ENCODE data around the gene MRGPRX2. TPM values are rescaled to one million over a fixed set of nuclear protein-coding genes. Genes with fewer than 3 reads are reported as not detected.

The MRGPRX2 gene
- total RNA-seq, 1 donor from 2014 or later = 0.51 TPM

GRCh38 chr11:19101796-19102520 is 41.4 kb upstream of the MRGPRX2 start:
- no peak for TF ChIP-seq CTCF (IDR thresholded peaks at IDR 0.05; ENCODE audit: unreplicated experiment)

DNA sequence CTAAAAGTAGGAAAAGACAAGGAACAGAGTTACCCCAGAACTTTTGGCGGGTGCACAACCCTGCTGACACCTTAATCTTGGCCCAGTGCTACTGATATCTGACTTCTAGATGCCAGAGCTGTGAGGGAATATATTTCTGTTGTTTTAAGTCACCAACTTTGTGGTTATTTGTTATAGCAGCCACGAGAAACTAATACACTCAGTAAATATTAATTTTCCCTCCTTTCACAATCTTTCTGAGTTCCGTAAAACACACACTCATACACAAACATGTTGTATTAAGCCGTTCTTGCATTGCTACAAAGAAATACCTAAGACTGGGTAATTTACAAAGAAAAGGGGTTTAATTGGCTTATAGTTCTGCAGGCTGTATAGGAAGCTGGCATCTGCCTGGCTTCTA is 40.4 kb upstream of the MRGPRX2 start:
- peaks cover 8% of the 10 kb centered on the region for H3K4me1 Mint-ChIP-seq (ENCODE audit: unreplicated experiment)
- no peak overlapping the region for H3K27ac Mint-ChIP-seq (ENCODE audit: unreplicated experiment)
- no peaks in the 10 kb centered on the region for H3K27me3 Mint-ChIP-seq (ENCODE audit: unreplicated experiment)
- H3K36me3 Mint-ChIP-seq (ENCODE audit: low read depth, unreplicated experiment) = no peaks in the 10 kb centered on the region
- no peaks in the 10 kb centered on the region for H3K9me3 Mint-ChIP-seq (ENCODE audit: unreplicated experiment)
- DNase-seq (ENCODE audit: low spot score) = no peak
- H3K4me3 Mint-ChIP-seq (ENCODE audit: unreplicated experiment) = no peak overlapping the region
- TF ChIP-seq CTCF (IDR thresholded peaks at IDR 0.05; ENCODE audit: unreplicated experiment) = no peak

More at GRCh38 chr11:19101796-19102520, 41.4 kb upstream of the MRGPRX2 start:
- Mint-ChIP-seq H3K27ac (ENCODE audit: unreplicated experiment) (no peak overlapping the region), H3K27me3 (ENCODE audit: unreplicated experiment) (no peaks in the 10 kb centered on the region), H3K9me3 (ENCODE audit: unreplicated experiment) (no peaks in the 10 kb centered on the region), H3K4me3 (ENCODE audit: unreplicated experiment) (no peak overlapping the region), H3K4me1 (ENCODE audit: unreplicated experiment) (peaks cover 8% of the 10 kb centered on the region), H3K36me3 (ENCODE audit: low read depth, unreplicated experiment) (no peaks in the 10 kb centered on the region)
- DNase-seq (ENCODE audit: low spot score) = no peak

GRCh38 chr11:19099093-19099492 is 38.6 kb upstream of the MRGPRX2 start:
- Mint-ChIP-seq H3K27ac (ENCODE audit: unreplicated experiment) (no peak overlapping the region), H3K9me3 (ENCODE audit: unreplicated experiment) (no peaks in the 10 kb centered on the region), H3K27me3 (ENCODE audit: unreplicated experiment) (no peaks in the 10 kb centered on the region), H3K4me1 (ENCODE audit: unreplicated experiment) (no peaks in the 10 kb centered on the region), H3K4me3 (ENCODE audit: unreplicated experiment) (no peak overlapping the region), H3K36me3 (ENCODE audit: low read depth, unreplicated experiment) (no peaks in the 10 kb centered on the region)
- no peak for TF ChIP-seq CTCF (IDR thresholded peaks at IDR 0.05; ENCODE audit: unreplicated experiment)
- DNase-seq (ENCODE audit: low spot score) = no peak

DNA sequence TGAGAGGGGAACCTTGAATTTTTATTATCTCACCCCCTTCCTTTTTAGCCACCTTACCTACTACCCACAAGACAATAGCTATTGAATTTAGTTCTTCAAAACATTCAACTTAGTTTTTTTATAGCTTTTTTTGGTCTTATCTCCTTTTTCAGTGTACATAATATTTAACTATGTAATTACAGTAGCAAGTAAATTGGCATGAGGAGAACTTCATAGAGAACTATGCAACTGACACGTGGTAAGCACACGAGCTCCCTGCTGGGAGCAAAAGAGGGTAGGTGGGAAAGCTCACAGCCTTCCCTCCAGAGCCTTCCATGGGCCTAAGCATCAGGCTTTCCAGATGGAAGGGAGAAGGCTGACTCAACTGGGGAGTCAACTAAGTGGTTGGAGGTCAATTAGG is 34.3 kb upstream of the MRGPRX2 start:
- Mint-ChIP-seq H3K4me1 (ENCODE audit: unreplicated experiment) (peaks cover 16% of the 10 kb centered on the region), H3K36me3 (ENCODE audit: low read depth, unreplicated experiment) (no peaks in the 10 kb centered on the region), H3K9me3 (ENCODE audit: unreplicated experiment) (no peaks in the 10 kb centered on the region), H3K4me3 (ENCODE audit: unreplicated experiment) (no peak overlapping the region), H3K27me3 (ENCODE audit: unreplicated experiment) (no peaks in the 10 kb centered on the region), H3K27ac (ENCODE audit: unreplicated experiment) (no peak overlapping the region)
- no peak for TF ChIP-seq CTCF (IDR thresholded peaks at IDR 0.05; ENCODE audit: unreplicated experiment)
- DNase-seq (ENCODE audit: low spot score) = no peak

- Mint-ChIP-seq H3K4me1 (ENCODE audit: unreplicated experiment) (peaks cover 16% of the 10 kb centered on the region), H3K27me3 (ENCODE audit: unreplicated experiment) (no peaks in the 10 kb centered on the region), H3K9me3 (ENCODE audit: unreplicated experiment) (no peaks in the 10 kb centered on the region), H3K36me3 (ENCODE audit: low read depth, unreplicated experiment) (no peaks in the 10 kb centered on the region), H3K4me3 (ENCODE audit: unreplicated experiment) (no peak overlapping the region), H3K27ac (ENCODE audit: unreplicated experiment) (no peak overlapping the region)
- TF ChIP-seq CTCF (IDR thresholded peaks at IDR 0.05; ENCODE audit: unreplicated experiment) = no peak
- DNase-seq (ENCODE audit: low spot score) = no peak
Measured at GRCh38 chr11:19093976-19094375, 33.5 kb upstream of the MRGPRX2 start.
